HepG2 (cell line): ENCODE data around the gene PGC. TPM values are rescaled to one million over a fixed set of nuclear protein-coding genes. Genes with fewer than 3 reads are reported as not detected.

Experiments
- CBX1 ChIP-seq: IDR thresholded peaks from one replicate; pipeline ENCODE4 v1.6.1; 2016; ENCODE audit warnings: antibody characterized with exemption, low read depth
- CC2D1A ChIP-seq: sonication (generic); formaldehyde crosslinking; IDR thresholded peaks from 2 replicates; pipeline ENCODE4 v1.8.1; 2023; ENCODE audit warnings: mild to moderate bottlenecking, missing genetic modification reagents
- CEBPG ChIP-seq: IDR thresholded peaks from 2 replicates; pipeline ENCODE4 v1.6.1; 2016
- GABPB1 ChIP-seq: IDR thresholded peaks from 2 replicates; pipeline ENCODE4 v1.6.1; 2016; ENCODE audit warnings: mild to moderate bottlenecking, missing genetic modification reagents, moderate library complexity, missing compliant biosample characterization
- KDM5A ChIP-seq: fragments of 200-600 bp; sonication (generic); IDR thresholded peaks from 2 replicates; pipeline ENCODE4 v1.7.0; 2018; ENCODE audit warnings: antibody characterized with exemption, mild to moderate bottlenecking, low read length, borderline replicate concordance
- MED8 ChIP-seq: sonication (generic); formaldehyde crosslinking; IDR thresholded peaks from 2 replicates; pipeline ENCODE4 v1.8.1; 2023; ENCODE audit warnings: mild to moderate bottlenecking, missing genetic modification reagents; ENCODE audit not compliant: insufficient replicate concordance
- MYPOP ChIP-seq: sonication (generic); formaldehyde crosslinking; IDR thresholded peaks from 2 replicates; pipeline ENCODE4 v1.8.1; 2023; ENCODE audit warnings: mild to moderate bottlenecking, moderate library complexity, missing genetic modification reagents
- NFE2L2 ChIP-seq: fragments of 150-350 bp; IDR thresholded peaks from 2 replicates; pipeline ENCODE4 v1.6.1; 2014; ENCODE audit warnings: low read length
- PHF21A ChIP-seq: sonication (generic); formaldehyde crosslinking; IDR thresholded peaks from 2 replicates; pipeline ENCODE4 v1.5.0; 2020; ENCODE audit warnings: mild to moderate bottlenecking, missing genetic modification reagents
- SP2 ChIP-seq: sonication (generic); formaldehyde crosslinking; IDR thresholded peaks from 2 replicates; pipeline ENCODE4 v1.5.1; 2020; ENCODE audit warnings: mild to moderate bottlenecking, missing genetic modification reagents
- THAP11 ChIP-seq: IDR thresholded peaks from 2 replicates; pipeline ENCODE4 v1.6.1; 2016; ENCODE audit warnings: missing biosample characterization, missing genetic modification reagents
- ZFP82 ChIP-seq: sonication (generic); formaldehyde crosslinking; IDR thresholded peaks from 2 replicates; pipeline ENCODE4 v1.5.1; 2020; ENCODE audit warnings: mild to moderate bottlenecking, missing genetic modification reagents, borderline replicate concordance
- ZNF564 ChIP-seq: sonication (generic); formaldehyde crosslinking; IDR thresholded peaks from 2 replicates; pipeline ENCODE4 v1.8.1; 2023; ENCODE audit warnings: mild to moderate bottlenecking, missing genetic modification reagents
- ZNF607 ChIP-seq: sonication (generic); formaldehyde crosslinking; IDR thresholded peaks from 2 replicates; pipeline ENCODE4 v1.5.1; 2020; ENCODE audit warnings: missing genetic modification reagents, mild to moderate bottlenecking, borderline replicate concordance
- ZNF691 ChIP-seq: sonication (generic); formaldehyde crosslinking; IDR thresholded peaks from 2 replicates; pipeline ENCODE4 v1.4.0; 2020; ENCODE audit warnings: missing genetic modification reagents, low read depth, mild to moderate bottlenecking, borderline replicate concordance
- ZNF879 ChIP-seq: sonication (generic); formaldehyde crosslinking; IDR thresholded peaks from 2 replicates; pipeline ENCODE4 v1.8.1; 2023; ENCODE audit warnings: missing genetic modification reagents
- polyA plus RNA-seq, 8 experiments: library from polyadenylated mRNA; depleted of rRNA in 3 of 8; stranded (reverse) in 7 of 8; unstranded in 1 of 8; fragments of >200 nt; fragmentation: Illumina TruSeq in 4 of 8; extraction: Trizol in 4 of 8; gene quantifications; 2 replicates each; pipeline versions ENCODE4 v1.2.1 to v1.2.3, GENCODE V29; 2011 to 2016; ENCODE audit warnings: low read depth in 4 of 8, missing spikeins in 1 of 8, mixed read lengths in 1 of 8; ENCODE audit not compliant: insufficient read depth in 1 of 8
- total RNA-seq, 5 experiments: library from RNA; depleted of rRNA; stranded (reverse); fragments of >200 nt; fragmentation: Illumina TruSeq; extraction: Trizol; gene quantifications; 2 replicates each; pipeline ENCODE4 v1.2.3, GENCODE V29; 2016; ENCODE audit warnings: low read depth in 1 of 5
- TF ChIP-seq, protein P1 (sequence below): sonication (generic); formaldehyde crosslinking; IDR thresholded peaks from 2 replicates; pipeline ENCODE4 v1.4.0; 2020; ENCODE audit warnings: mild to moderate bottlenecking, missing genetic modification reagents
- TF ChIP-seq, protein P2 (sequence below): IDR thresholded peaks from 2 replicates; pipeline ENCODE4 v1.6.1; 2016; ENCODE audit warnings: mild to moderate bottlenecking, missing biosample characterization, missing genetic modification reagents
- TF ChIP-seq, protein P3 (sequence below): sonication (generic); formaldehyde crosslinking; IDR thresholded peaks from 2 replicates; pipeline ENCODE4 v1.4.0; 2020; ENCODE audit warnings: missing genetic modification reagents

Gene PGC
- total and polyA plus RNA-seq, 2 of the 13 experiments (the other 11 are each of a cell fraction or from before 2014, with no cell fraction given) = 426 to 502 TPM

DNA sequence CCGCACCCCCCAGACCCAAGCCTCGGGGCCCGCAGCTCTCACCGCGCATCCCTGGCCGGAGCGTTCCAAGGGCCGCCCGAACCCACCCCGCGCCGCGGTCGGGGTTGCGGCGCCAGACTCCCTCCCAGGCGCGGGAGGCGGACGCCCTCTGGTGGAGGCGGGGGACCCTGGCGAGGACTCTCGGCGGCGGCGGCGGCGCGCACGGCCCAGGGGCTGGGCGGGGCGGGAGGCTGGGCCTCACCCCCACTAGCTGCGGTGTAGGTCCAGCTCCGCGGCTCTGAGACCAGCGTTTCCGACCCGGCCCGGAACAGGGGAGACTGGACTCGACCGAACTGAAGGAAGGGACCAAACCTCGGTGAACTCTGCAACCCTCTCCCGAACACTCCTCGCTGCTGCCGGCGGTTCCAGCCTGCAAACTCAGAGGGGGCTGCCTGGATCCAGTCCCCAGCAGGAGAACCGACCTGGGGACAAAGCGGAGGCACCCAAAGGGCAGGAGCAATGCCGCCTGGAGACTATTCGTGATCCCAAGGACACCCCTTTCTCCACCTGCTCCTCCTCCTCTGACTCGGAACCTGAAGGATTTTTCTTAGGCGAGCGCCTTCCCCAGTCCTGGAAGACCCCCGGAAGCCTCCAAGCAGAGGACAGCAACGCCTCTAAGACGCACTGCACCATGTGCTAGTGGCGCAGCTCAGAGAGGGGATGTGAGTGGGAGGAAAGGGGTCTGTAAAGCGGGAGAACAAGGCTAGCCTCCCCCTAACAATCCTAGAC, 39.4 kb upstream of the PGC start (continued):
- TF ChIP-seq ZFP82 (CRISPR knock-in tag) (peak; percentile 85; the same call in 1 of the 2 replicates), ZNF691 (CRISPR knock-in tag) (peak; percentile 97), CBX1 (no peak), KDM5A (no peak), THAP11 (CRISPR knock-in tag) (peak; percentile 81), CEBPG (0 out of 2 replicates have a peak, but pooled peaks have one; percentile 8), ZNF879 (CRISPR knock-in tag) (no peak), NFE2L2 (no peak), GABPB1 (CRISPR knock-in tag) (peak; percentile 77), CC2D1A (CRISPR knock-in tag) (no peak), PHF21A (CRISPR knock-in tag) (0 out of 2 replicates have a peak, but pooled peaks have one; percentile 44), MYPOP (CRISPR knock-in tag) (0 out of 2 replicates have a peak, but pooled peaks have one; percentile 10), ZNF607 (peak; percentile 50), MED8 (peak; percentile 60), SP2 (CRISPR knock-in tag) (0 out of 2 replicates have a peak, but pooled peaks have one; percentile 21), ZNF564 (CRISPR knock-in tag) (0 out of 2 replicates have a peak, but pooled peaks have one; percentile 47)
- TF ChIP-seq, protein P1, sequence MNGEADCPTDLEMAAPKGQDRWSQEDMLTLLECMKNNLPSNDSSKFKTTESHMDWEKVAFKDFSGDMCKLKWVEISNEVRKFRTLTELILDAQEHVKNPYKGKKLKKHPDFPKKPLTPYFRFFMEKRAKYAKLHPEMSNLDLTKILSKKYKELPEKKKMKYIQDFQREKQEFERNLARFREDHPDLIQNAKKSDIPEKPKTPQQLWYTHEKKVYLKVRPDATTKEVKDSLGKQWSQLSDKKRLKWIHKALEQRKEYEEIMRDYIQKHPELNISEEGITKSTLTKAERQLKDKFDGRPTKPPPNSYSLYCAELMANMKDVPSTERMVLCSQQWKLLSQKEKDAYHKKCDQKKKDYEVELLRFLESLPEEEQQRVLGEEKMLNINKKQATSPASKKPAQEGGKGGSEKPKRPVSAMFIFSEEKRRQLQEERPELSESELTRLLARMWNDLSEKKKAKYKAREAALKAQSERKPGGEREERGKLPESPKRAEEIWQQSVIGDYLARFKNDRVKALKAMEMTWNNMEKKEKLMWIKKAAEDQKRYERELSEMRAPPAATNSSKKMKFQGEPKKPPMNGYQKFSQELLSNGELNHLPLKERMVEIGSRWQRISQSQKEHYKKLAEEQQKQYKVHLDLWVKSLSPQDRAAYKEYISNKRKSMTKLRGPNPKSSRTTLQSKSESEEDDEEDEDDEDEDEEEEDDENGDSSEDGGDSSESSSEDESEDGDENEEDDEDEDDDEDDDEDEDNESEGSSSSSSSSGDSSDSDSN (CRISPR knock-in tag) = peak; percentile 73; the same call in 1 of the 2 replicates
- TF ChIP-seq, protein P2, sequence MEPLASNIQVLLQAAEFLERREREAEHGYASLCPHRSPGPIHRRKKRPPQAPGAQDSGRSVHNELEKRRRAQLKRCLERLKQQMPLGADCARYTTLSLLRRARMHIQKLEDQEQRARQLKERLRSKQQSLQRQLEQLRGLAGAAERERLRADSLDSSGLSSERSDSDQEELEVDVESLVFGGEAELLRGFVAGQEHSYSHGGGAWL (CRISPR knock-in tag) = peak; percentile 56; the same call in 1 of the 2 replicates
- TF ChIP-seq, protein P3, sequence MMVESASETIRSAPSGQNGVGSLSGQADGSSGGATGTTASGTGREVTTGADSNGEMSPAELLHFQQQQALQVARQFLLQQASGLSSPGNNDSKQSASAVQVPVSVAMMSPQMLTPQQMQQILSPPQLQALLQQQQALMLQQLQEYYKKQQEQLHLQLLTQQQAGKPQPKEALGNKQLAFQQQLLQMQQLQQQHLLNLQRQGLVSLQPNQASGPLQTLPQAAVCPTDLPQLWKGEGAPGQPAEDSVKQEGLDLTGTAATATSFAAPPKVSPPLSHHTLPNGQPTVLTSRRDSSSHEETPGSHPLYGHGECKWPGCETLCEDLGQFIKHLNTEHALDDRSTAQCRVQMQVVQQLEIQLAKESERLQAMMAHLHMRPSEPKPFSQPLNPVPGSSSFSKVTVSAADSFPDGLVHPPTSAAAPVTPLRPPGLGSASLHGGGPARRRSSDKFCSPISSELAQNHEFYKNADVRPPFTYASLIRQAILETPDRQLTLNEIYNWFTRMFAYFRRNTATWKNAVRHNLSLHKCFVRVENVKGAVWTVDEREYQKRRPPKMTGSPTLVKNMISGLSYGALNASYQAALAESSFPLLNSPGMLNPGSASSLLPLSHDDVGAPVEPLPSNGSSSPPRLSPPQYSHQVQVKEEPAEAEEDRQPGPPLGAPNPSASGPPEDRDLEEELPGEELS = no peak
